ENCODE measurements around the gene SIRPG.
"Not testable (repeated sequence)": the region's sequence is repeated elsewhere in the genome, so short reads cannot be mapped to it uniquely, and the experiment has no call there.

The SIRPG gene

GRCh38 chr20:1608678-1609347 lies 48.8 kb downstream of the SIRPG start:
- not testable (repeated sequence) for DNase-seq (ENCODE audit: low read depth in 1 of 2, low spot score in 1 of 2)

GRCh38 chr20:1600736-1601135 lies 56.8 kb downstream of the SIRPG start:
- no peak for DNase-seq (ENCODE audit: low read depth in 1 of 2, low spot score in 1 of 2)

GRCh38 chr20:1595333-1595732 lies 62.2 kb downstream of the SIRPG start:
- DNase-seq (ENCODE audit: low read depth in 1 of 2, low spot score in 1 of 2) = no peak

GRCh38 chr20:1588533-1589460 lies 68.8 kb downstream of the SIRPG start:
- DNase-seq (ENCODE audit: low read depth in 1 of 2, low spot score in 1 of 2) = no peak

GRCh38 chr20:1587781-1588532 lies 69.6 kb downstream of the SIRPG start:
- DNase-seq (ENCODE audit: low read depth in 1 of 2, low spot score in 1 of 2) = no peak

- no peak for DNase-seq (ENCODE audit: low read depth in 1 of 2, low spot score in 1 of 2)
Observed at GRCh38 chr20:1579488-1579887, 78.1 kb downstream of the SIRPG start.
